Mammary epithelial cell (primary cell): ENCODE measurements around the gene RRH.

ENCODE experiments used
- EZH2 ChIP-seq: IDR thresholded peaks from 2 replicates; pipeline ENCODE4 v1.6.1; 2012; ENCODE audit warnings: low read length, inconsistent platforms, borderline replicate concordance
- TF ChIP-seq, protein P1 (sequence below), 2 donors: IDR thresholded peaks in 1 of 2; conservative IDR thresholded peaks in 1 of 2; 2 replicates each; pipeline ENCODE4 v1.5.1; 2011 to 2012; ENCODE audit warnings: inconsistent platforms in 2 of 2, low read length in 2 of 2, mild to moderate bottlenecking in 2 of 2, control low read depth in 1 of 2, low read depth in 1 of 2; ENCODE audit not compliant: insufficient read depth in 1 of 2; ENCODE audit errors: extremely low read depth in 1 of 2

DNA sequence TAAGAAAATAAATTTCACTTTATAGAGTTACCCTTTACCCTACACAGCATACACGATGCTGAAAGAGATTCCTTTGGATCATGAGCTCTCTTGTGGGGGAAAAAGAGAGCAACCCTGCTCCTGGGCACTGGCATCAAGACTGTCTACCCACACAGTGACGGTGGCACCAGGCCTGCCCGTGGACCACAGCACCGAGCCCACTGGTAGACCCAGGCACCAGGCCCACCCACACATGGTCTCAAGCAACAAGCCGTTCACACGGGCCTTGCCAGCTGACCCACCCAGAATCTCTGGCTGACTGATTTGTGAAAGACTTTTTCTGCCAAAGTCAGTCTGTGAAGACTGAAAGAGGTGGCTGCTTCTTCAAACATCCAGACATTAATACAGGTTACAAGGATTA, 32.7 kb upstream of the RRH start:
- TF ChIP-seq, protein P1, sequence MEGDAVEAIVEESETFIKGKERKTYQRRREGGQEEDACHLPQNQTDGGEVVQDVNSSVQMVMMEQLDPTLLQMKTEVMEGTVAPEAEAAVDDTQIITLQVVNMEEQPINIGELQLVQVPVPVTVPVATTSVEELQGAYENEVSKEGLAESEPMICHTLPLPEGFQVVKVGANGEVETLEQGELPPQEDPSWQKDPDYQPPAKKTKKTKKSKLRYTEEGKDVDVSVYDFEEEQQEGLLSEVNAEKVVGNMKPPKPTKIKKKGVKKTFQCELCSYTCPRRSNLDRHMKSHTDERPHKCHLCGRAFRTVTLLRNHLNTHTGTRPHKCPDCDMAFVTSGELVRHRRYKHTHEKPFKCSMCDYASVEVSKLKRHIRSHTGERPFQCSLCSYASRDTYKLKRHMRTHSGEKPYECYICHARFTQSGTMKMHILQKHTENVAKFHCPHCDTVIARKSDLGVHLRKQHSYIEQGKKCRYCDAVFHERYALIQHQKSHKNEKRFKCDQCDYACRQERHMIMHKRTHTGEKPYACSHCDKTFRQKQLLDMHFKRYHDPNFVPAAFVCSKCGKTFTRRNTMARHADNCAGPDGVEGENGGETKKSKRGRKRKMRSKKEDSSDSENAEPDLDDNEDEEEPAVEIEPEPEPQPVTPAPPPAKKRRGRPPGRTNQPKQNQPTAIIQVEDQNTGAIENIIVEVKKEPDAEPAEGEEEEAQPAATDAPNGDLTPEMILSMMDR (conservative IDR thresholded peaks at IDR 0.05 in 1 of 2, IDR thresholded peaks at IDR 0.05 in 1 of 2; ENCODE audit: extremely low read depth in 1 of 2, insufficient read depth in 1 of 2, low read depth in 1 of 2, low read length in 2 of 2): no peak
- TF ChIP-seq EZH2: no peak
